ENCODE measurements around the gene DKK2. TPM values are rescaled to one million over a fixed set of nuclear protein-coding genes. Genes with fewer than 3 reads are reported as not detected.

Gene DKK2
- total RNA-seq, 2 donors from 2014 or later = not detected

- 95% methylated on average over 1 of the region's 1 CpG; no CpG with 5 or more reads in 1 of the 2 experiments for WGBS, 2 experiments (ENCODE audit: insufficient coverage in 1 of 2, insufficient read length in 1 of 2)
- H3K9me3 Mint-ChIP-seq = peaks cover 12% of the 10 kb centered on the region
Observed at GRCh38 chr4:106971636-106972035, 64.5 kb downstream of the DKK2 start.

GRCh38 chr4:106967892-106968291, 68.2 kb downstream of the DKK2 start:
- no peak overlapping the region for H3K9ac ChIP-seq (ENCODE audit: extremely low read depth, low read length, poor library complexity, severe bottlenecking)
- no peaks in the 10 kb centered on the region for H3K36me3 Mint-ChIP-seq (ENCODE audit: low read depth)
- H3K4me1 ChIP-seq (ENCODE audit: control insufficient read depth, insufficient read depth, low read length) = no peaks in the 10 kb centered on the region

More at GRCh38 chr4:106971636-106972035, 64.5 kb downstream of the DKK2 start:
- H3K4me3 ChIP-seq (ENCODE audit: low read length) = no peak overlapping the region
- H3K9ac ChIP-seq (ENCODE audit: extremely low read depth, low read length, poor library complexity, severe bottlenecking) = no peak overlapping the region
- no peak for DNase-seq
- H3K27me3 ChIP-seq (ENCODE audit: control insufficient read depth, insufficient read depth, low read length, poor library complexity, severe bottlenecking) = no peaks in the 10 kb centered on the region
- Mint-ChIP-seq H3K36me3 (ENCODE audit: low read depth) (no peaks in the 10 kb centered on the region), H3K4me3 (no peak overlapping the region), H3K27me3 (ENCODE audit: insufficient read depth) (no peaks in the 10 kb centered on the region), H3K27ac (no peak overlapping the region), H3K4me1 (peaks cover 3% of the 10 kb centered on the region)
- H3K9me3 ChIP-seq (ENCODE audit: control insufficient read depth, low read length) = no peaks in the 10 kb centered on the region
- H3K36me3 ChIP-seq (ENCODE audit: control insufficient read depth, insufficient read depth, low read length) = no peaks in the 10 kb centered on the region
- H3K27ac ChIP-seq (ENCODE audit: low read depth, low read length) = no peak overlapping the region
- TF ChIP-seq CTCF (conservative IDR thresholded peaks at IDR 0.05) = no peak
- no peaks in the 10 kb centered on the region for H3K4me1 ChIP-seq (ENCODE audit: control insufficient read depth, insufficient read depth, low read length)

GRCh38 chr4:106953036-106953705, 82.9 kb downstream of the DKK2 start:
- Histone ChIP-seq H3K9me3 (ENCODE audit: control insufficient read depth, low read length) (no peaks in the 10 kb centered on the region), H3K36me3 (ENCODE audit: control insufficient read depth, insufficient read depth, low read length) (no peaks in the 10 kb centered on the region), H3K4me3 (ENCODE audit: low read length) (no peak overlapping the region), H3K27me3 (ENCODE audit: control insufficient read depth, insufficient read depth, low read length, poor library complexity, severe bottlenecking) (no peaks in the 10 kb centered on the region), H3K27ac (ENCODE audit: low read depth, low read length) (no peak overlapping the region), H3K4me1 (ENCODE audit: control insufficient read depth, insufficient read depth, low read length) (no peaks in the 10 kb centered on the region), H3K9ac (ENCODE audit: extremely low read depth, low read length, poor library complexity, severe bottlenecking) (no peak overlapping the region)
- Mint-ChIP-seq H3K4me1 (no peaks in the 10 kb centered on the region), H3K36me3 (ENCODE audit: low read depth) (no peaks in the 10 kb centered on the region), H3K4me3 (no peak overlapping the region), H3K27me3 (ENCODE audit: insufficient read depth) (no peaks in the 10 kb centered on the region), H3K9me3 (peaks cover 3% of the 10 kb centered on the region), H3K27ac (no peak overlapping the region)
- WGBS, 2 experiments (ENCODE audit: insufficient coverage in 1 of 2, insufficient read length in 1 of 2) = 78 to 83% methylated on average over 2 to 3 of the region's 3 CpGs
- TF ChIP-seq CTCF (conservative IDR thresholded peaks at IDR 0.05) = no peak
- no peak for DNase-seq

More at GRCh38 chr4:106967892-106968291, 68.2 kb downstream of the DKK2 start:
- Mint-ChIP-seq H3K27me3 (ENCODE audit: insufficient read depth) (no peaks in the 10 kb centered on the region), H3K4me1 (no peaks in the 10 kb centered on the region), H3K27ac (no peak overlapping the region), H3K4me3 (no peak overlapping the region), H3K9me3 (no peaks in the 10 kb centered on the region)
- Histone ChIP-seq H3K27me3 (ENCODE audit: control insufficient read depth, insufficient read depth, low read length, poor library complexity, severe bottlenecking) (no peaks in the 10 kb centered on the region), H3K9me3 (ENCODE audit: control insufficient read depth, low read length) (no peaks in the 10 kb centered on the region), H3K4me3 (ENCODE audit: low read length) (no peak overlapping the region), H3K27ac (ENCODE audit: low read depth, low read length) (no peak overlapping the region), H3K36me3 (ENCODE audit: control insufficient read depth, insufficient read depth, low read length) (no peaks in the 10 kb centered on the region)
- TF ChIP-seq CTCF (conservative IDR thresholded peaks at IDR 0.05) = no peak
- 90 to 94% methylated on average over 1 to 2 of the region's 2 CpGs for WGBS, 2 experiments (ENCODE audit: insufficient coverage in 1 of 2, insufficient read length in 1 of 2)
- DNase-seq = no peak

Measured in endodermal cell (in vitro differentiated cells).